HL-60 (cell line): ENCODE results near the gene NR3C2.

Experiments used
- GABPA ChIP-seq: IDR thresholded peaks from 2 replicates; pipeline ENCODE4 v1.6.1; 2012; ENCODE audit warnings: low read depth
- POLR2AphosphoS5 ChIP-seq: IDR thresholded peaks from 2 replicates; pipeline ENCODE4 v1.6.1; 2012; ENCODE audit warnings: low read depth
- TF ChIP-seq, protein P1 (sequence below): IDR thresholded peaks from one replicate; pipeline ENCODE4 v1.5.1; 2011; ENCODE audit warnings: low read length, control low read depth, inconsistent platforms; ENCODE audit not compliant: insufficient read depth

DNA sequence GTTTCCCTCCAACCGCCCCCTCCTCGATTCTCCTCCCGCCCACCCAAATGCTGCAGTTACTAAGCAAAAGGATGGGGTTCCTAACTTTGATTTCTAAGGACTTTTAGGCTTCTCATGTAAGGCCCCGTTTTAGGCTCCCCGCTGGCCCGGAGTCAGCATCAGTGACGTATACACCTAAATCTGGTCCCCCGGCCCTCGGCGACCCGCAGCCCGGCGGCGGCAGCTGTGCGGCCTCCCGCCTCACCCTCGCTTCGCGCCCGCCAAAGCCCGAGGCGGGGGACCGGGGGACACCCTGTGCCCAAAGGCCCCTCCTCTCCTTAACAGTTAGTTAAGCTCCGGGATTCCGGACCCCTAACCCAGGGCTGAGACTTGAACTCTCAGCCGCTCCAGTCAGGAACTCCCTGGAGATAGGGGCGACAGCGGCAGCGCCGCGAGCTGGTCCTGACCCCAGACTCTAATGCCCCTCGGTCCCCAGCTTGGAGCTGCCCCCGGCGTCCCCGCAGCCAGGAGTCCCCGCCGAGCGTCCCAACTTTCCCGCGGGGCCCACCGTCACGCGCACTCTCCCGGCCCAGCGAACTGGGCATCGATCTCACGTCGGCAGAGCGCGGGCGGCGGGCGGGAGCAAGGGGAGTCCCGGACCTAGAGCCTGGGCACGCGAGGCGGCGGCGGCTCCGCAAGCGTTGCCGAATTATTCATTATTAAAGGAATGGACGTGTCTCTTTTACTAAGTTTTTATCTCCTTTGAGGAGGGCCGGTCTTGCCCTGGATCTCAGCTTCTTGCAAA, 1.5 kb upstream of the NR3C2 start:
- TF ChIP-seq, protein P1, sequence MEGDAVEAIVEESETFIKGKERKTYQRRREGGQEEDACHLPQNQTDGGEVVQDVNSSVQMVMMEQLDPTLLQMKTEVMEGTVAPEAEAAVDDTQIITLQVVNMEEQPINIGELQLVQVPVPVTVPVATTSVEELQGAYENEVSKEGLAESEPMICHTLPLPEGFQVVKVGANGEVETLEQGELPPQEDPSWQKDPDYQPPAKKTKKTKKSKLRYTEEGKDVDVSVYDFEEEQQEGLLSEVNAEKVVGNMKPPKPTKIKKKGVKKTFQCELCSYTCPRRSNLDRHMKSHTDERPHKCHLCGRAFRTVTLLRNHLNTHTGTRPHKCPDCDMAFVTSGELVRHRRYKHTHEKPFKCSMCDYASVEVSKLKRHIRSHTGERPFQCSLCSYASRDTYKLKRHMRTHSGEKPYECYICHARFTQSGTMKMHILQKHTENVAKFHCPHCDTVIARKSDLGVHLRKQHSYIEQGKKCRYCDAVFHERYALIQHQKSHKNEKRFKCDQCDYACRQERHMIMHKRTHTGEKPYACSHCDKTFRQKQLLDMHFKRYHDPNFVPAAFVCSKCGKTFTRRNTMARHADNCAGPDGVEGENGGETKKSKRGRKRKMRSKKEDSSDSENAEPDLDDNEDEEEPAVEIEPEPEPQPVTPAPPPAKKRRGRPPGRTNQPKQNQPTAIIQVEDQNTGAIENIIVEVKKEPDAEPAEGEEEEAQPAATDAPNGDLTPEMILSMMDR: no peak
- no peak for TF ChIP-seq POLR2AphosphoS5
- no peak for TF ChIP-seq GABPA
